ENCODE results near the gene SPR.

SPR gene

DNA sequence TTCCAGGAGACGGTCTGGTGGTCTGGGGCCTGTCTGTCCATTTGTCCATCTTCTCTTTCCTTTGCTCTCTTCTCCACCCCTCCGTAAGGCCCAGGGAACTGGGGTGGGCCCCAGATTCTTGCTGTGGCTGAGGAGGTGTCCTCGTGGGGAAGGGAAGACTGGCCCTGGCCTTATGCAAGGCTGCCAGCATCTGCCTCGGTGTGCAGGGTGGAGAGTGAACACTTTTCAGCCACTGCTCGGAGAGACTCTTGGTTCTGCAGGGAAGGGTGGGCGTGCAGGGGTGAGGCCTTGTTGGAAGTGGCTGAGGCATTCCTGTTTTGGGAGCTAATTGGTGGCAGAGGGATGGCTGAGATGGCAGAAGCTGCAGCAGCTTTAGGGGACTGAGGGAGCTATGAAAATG, 53.2 kb downstream of the SPR start:
- peaks cover 5% of the 10 kb centered on the region; the same call in 1 of the 2 replicates for H3K4me1 ChIP-seq (ENCODE audit: control insufficient read depth, insufficient read depth, low read length)
- ChIA-PET CTCF (interaction anchor here (0.7 to 8.6 kb wide), 6 partner anchors 10 to 47 kb away, joined by 4 to 85 read pairs (median 4); no protein-coding TSS in a partner anchor), POLR2A (interaction anchor here (1.4 kb wide), 1 partner anchor 9 kb away, joined by 3 read pairs; no protein-coding TSS in a partner anchor)
- TF ChIP-seq EGR2 (tag by site-specific recombination; IDR thresholded peaks at IDR 0.05; ENCODE audit: low read depth) (0 out of 2 replicates have a peak, but pooled peaks have one; percentile 15), ZNF560 (tag by site-specific recombination; IDR thresholded peaks at IDR 0.05; ENCODE audit: borderline replicate concordance) (no peak)
- peaks cover 0 to 2% of the 10 kb centered on the region in 2 experiments; a peak in 1 of 3 replicates for H3K36me3 ChIP-seq (ENCODE audit: control insufficient read depth in 2 of 2, insufficient read depth in 1 of 2, low read length in 2 of 2)
- H3K27ac ChIP-seq (ENCODE audit: extremely low read depth, low read depth, low read length), result no peak overlapping the region
- no peaks in the 10 kb centered on the region for H3K9me3 ChIP-seq (ENCODE audit: control insufficient read depth, insufficient read depth, low read depth, low read length)
- no peak overlapping the region for H3K4me3 ChIP-seq (ENCODE audit: low read depth, low read length)

DNA sequence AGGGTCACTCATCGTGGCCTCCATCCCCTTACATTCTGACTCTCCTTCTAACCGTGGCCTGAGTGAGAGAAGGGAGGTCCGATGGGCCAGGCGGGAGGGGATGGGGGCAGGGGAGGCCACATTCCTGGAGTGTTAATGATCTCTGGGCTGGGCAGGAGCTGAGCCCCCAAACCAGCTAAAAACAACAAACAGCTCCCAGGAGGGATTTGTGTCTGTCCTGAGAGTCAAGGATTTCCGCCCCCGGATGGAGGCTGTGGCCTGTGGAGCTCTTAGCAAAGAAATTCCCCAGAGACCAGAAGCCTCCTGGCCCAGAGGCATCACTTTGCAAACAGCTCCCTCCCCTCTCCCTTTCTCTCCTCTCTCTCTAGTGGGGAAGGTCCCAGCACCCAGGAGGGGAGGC, 53.6 kb downstream of the SPR start:
- ChIA-PET POLR2A (interaction anchor here (1.4 kb wide), 1 partner anchor 8 kb away, joined by 3 read pairs; no protein-coding TSS in a partner anchor), CTCF (interaction anchor here (0.7 to 3.2 kb wide), 3 partner anchors 30 to 47 kb away, joined by 4 to 12 read pairs (median 4); no protein-coding TSS in a partner anchor)
- H3K4me3 ChIP-seq (ENCODE audit: low read depth, low read length), result no peak overlapping the region
- TF ChIP-seq ZIC2 (tag by site-specific recombination; IDR thresholded peaks at IDR 0.05) (peak; percentile 13; the same call in 1 of the 2 replicates), GLIS1 (tag by site-specific recombination; IDR thresholded peaks at IDR 0.05) (peak; percentile 49), ZBTB8A (tag by site-specific recombination; IDR thresholded peaks at IDR 0.05) (no peak)
- peaks cover 5% of the 10 kb centered on the region; the same call in 1 of the 2 replicates for H3K4me1 ChIP-seq (ENCODE audit: control insufficient read depth, insufficient read depth, low read length)
- peaks cover 0 to 2% of the 10 kb centered on the region in 2 experiments; a peak in 1 of 3 replicates for H3K36me3 ChIP-seq (ENCODE audit: control insufficient read depth in 2 of 2, insufficient read depth in 1 of 2, low read length in 2 of 2)
- no peaks in the 10 kb centered on the region for H3K9me3 ChIP-seq (ENCODE audit: control insufficient read depth, insufficient read depth, low read depth, low read length)
- no peak overlapping the region for H3K27ac ChIP-seq (ENCODE audit: extremely low read depth, low read depth, low read length)

All from HEK293 (cell line).